Ishikawa (cell line): ENCODE measurements around the gene BTG1.

Experiments
- CEBPB ChIP-seq: IDR thresholded peaks from 2 replicates; pipeline ENCODE4 v1.6.1; 2012
- CREB1 ChIP-seq: IDR thresholded peaks from 2 replicates; pipeline ENCODE4 v1.6.1; 2012; ENCODE audit warnings: low read depth
- EGR1 ChIP-seq: IDR thresholded peaks from 2 replicates; pipeline ENCODE4 v1.6.1; 2012
- EP300 ChIP-seq: IDR thresholded peaks from 2 replicates; pipeline ENCODE4 v1.6.1; 2012; ENCODE audit warnings: borderline replicate concordance
- FOXM1 ChIP-seq: IDR thresholded peaks from 2 replicates; pipeline ENCODE4 v1.6.1; 2012; ENCODE audit warnings: low read depth, borderline replicate concordance
- NFIC ChIP-seq: IDR thresholded peaks from 2 replicates; pipeline ENCODE4 v1.6.1; 2012
- RAD21 ChIP-seq: IDR thresholded peaks from 2 replicates; pipeline ENCODE4 v1.6.1; 2012; ENCODE audit warnings: low read depth
- REST ChIP-seq: IDR thresholded peaks from 2 replicates; pipeline ENCODE4 v1.6.1; 2012; ENCODE audit warnings: low read depth, mild to moderate bottlenecking
- TAF1 ChIP-seq: IDR thresholded peaks from 2 replicates; pipeline ENCODE4 v1.6.1; 2012; ENCODE audit warnings: low read depth, mild to moderate bottlenecking
- TCF12 ChIP-seq: IDR thresholded peaks from 2 replicates; pipeline ENCODE4 v1.6.1; 2012; ENCODE audit warnings: low read depth
- TEAD4 ChIP-seq: IDR thresholded peaks from 2 replicates; pipeline ENCODE4 v1.6.1; 2012
- YY1 ChIP-seq: IDR thresholded peaks from 2 replicates; pipeline ENCODE4 v1.6.1; 2012; ENCODE audit warnings: low read depth
- ZBTB7A ChIP-seq: IDR thresholded peaks from 2 replicates; pipeline ENCODE4 v1.6.1; 2012; ENCODE audit warnings: low read depth
- TF ChIP-seq, protein P1 (sequence below): IDR thresholded peaks from 2 replicates; pipeline ENCODE4 v1.6.1; 2012
- TF ChIP-seq, protein P2 (sequence below): IDR thresholded peaks from 2 replicates; pipeline ENCODE4 v1.6.1; 2012

Gene BTG1

GRCh38 chr12:92164712-92165111 is 19.1 kb upstream of the BTG1 start:
- TF ChIP-seq, protein P1, sequence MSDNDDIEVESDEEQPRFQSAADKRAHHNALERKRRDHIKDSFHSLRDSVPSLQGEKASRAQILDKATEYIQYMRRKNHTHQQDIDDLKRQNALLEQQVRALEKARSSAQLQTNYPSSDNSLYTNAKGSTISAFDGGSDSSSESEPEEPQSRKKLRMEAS: no peak
- TF ChIP-seq, protein P2, sequence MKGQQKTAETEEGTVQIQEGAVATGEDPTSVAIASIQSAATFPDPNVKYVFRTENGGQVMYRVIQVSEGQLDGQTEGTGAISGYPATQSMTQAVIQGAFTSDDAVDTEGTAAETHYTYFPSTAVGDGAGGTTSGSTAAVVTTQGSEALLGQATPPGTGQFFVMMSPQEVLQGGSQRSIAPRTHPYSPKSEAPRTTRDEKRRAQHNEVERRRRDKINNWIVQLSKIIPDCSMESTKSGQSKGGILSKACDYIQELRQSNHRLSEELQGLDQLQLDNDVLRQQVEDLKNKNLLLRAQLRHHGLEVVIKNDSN: no peak
- TF ChIP-seq RAD21 (no peak), EGR1 (no peak), TAF1 (no peak), CEBPB (no peak), NFIC (no peak), CREB1 (no peak), ZBTB7A (no peak), REST (no peak), TEAD4 (no peak), FOXM1 (no peak), EP300 (no peak), YY1 (no peak), TCF12 (no peak)

DNA sequence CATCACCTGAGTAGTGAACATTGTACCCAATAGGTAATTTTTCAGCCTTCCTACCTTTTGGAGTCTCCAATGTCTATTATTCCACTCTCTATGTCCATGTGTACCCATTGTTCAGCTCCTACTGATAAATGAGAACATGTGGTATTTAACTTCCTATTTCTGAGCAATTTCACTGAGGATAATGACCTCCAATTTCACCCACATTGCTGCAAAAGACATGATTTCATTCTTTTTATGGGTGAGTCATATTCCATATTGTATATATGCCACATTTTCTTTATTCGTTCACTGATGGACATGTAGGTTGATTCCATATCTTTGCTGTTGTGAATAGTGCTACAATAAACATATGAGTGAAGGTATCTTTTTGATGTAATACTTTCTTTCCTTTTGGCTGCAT is 16.4 kb upstream of the BTG1 start:
- TF ChIP-seq CREB1 (no peak), TAF1 (no peak), NFIC (no peak), FOXM1 (no peak), TEAD4 (no peak), RAD21 (no peak)
- TF ChIP-seq, protein P2: no peak

DNA sequence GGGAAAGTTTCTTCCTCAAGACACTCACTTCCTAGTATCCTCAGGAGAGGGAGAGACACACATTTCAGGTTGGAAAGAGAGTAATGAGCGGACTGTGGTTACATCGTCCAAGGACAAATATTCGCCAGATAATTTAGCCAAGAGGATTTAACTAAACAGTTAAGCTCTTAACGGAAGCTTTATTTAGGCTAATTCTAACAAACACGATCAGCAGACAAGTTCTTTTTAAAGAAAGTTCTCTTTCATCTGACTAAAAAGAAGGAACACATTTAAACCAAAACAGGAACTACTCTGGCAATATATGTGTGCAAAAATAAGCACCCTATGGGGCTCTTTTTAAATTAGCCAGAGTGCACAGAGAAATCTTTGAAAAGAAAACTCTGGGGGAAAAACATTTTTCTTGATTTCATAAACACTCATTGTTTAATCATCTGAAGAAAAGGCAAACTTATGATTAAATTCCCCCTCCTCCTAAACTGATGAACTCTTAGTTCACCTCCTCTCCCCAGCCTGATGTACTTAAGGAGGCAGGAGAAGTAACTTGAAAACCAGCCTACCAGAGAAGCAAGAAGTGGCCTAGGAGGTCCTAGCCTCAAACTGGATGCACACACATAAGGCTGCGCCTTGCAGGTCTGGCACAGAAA is 13.3 kb upstream of the BTG1 start:
- TF ChIP-seq EGR1 (no peak), YY1 (no peak), TCF12 (no peak), CREB1 (no peak), RAD21 (no peak), NFIC (no peak), FOXM1 (no peak), ZBTB7A (no peak)

DNA sequence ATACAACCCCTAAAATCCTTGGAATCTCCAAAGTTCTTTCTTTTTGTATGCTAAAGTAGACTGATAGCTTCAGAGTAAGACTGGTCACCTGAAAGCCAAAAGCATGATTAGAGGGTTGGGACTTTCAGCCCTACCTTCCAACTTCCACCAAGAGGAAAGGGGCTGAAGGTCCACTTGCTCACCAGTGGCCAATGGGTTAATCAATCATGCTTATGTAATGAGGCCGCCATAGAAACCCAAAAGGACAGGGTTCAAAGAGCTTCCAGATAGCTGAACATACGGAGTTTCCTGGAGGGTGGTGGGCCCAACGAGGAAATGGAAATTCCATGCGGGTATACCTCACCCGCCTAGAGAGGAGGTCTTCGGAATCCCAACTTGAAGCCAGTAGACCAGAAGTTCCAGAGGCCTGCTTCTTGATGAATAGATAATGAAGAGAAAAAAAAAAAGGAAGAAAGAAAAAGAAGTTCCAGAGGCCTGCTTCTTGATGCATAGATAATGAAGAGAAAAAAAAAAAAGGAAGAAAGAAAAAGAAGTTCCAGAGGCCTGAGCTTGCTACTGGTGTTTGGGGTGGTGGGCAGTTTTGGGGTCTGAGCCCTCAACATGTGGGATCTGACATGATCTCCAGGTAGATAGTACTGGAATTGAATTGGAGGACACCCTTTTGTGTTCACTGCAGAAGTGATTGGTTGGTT is 11.2 kb upstream of the BTG1 start:
- no peak for TF ChIP-seq FOXM1
- TF ChIP-seq REST: no peak
- TF ChIP-seq TEAD4: no peak
- no peak for TF ChIP-seq TCF12
- no peak for TF ChIP-seq CREB1
- TF ChIP-seq EGR1: no peak
- TF ChIP-seq, protein P2: no peak
- TF ChIP-seq ZBTB7A: no peak
- no peak for TF ChIP-seq NFIC
- TF ChIP-seq YY1: no peak

- TF ChIP-seq EGR1 (no peak), REST (no peak), TEAD4 (no peak), CEBPB (no peak), EP300 (no peak), RAD21 (no peak), TAF1 (no peak), FOXM1 (no peak), CREB1 (no peak), NFIC (no peak), TCF12 (no peak), ZBTB7A (no peak), YY1 (no peak)
- TF ChIP-seq, protein P2: no peak
- TF ChIP-seq, protein P1: no peak
These were observed 10.5 kb upstream of the BTG1 start for GRCh38 chr12:92156139-92156538.
